GM21360 (cell line): ENCODE data around the gene ATP5MC2.

Experiments used
- ATAC-seq: cut with Tn5 transposase; IDR thresholded peaks from one replicate; pipeline ENCODE4 v1.9.1; 2021; ENCODE audit warnings: mild to moderate bottlenecking, moderate library complexity; ENCODE audit not compliant: unreplicated experiment

The ATP5MC2 gene

GRCh38 chr12:53616950-53617349 is 58.9 kb downstream of the ATP5MC2 start:
- no peak for ATAC-seq
